ENCODE data around the gene LRRIQ4. TPM values are rescaled to one million over a fixed set of nuclear protein-coding genes. Genes with fewer than 3 reads are reported as not detected.

Gene LRRIQ4
- total and polyA plus RNA-seq, 4 donors = 0.09 TPM; not detected in 3

GRCh38 chr3:169809230-169809795 lies 3.4 kb upstream of the LRRIQ4 start (continued):
- TF ChIP-seq REST (IDR thresholded peaks at IDR 0.05) (no peak), HNF4A (conservative IDR thresholded peaks at IDR 0.05) (no peak), JUND (IDR thresholded peaks at IDR 0.05) (no peak), EGR1 (IDR thresholded peaks at IDR 0.05; ENCODE audit: low read depth in 2 of 2) (no peak)

- no peak overlapping the region for H3K9ac ChIP-seq (ENCODE audit: low read depth in 1 of 2, low read length in 2 of 2)
- H3K9me3 ChIP-seq (ENCODE audit: control insufficient read depth in 4 of 4, low read length in 3 of 4) = peaks cover 0 to 9% (median 0%) of the 10 kb centered on the region in 4 donors
- peak overlapping the region in 2 of 3 donors; percentile 40 to 55 for H3K4me3 ChIP-seq (ENCODE audit: low read depth in 1 of 3, low read length in 3 of 3)
- no peaks in the 10 kb centered on the region for H3K36me3 ChIP-seq (ENCODE audit: control insufficient read depth in 4 of 4, insufficient read depth in 3 of 4, low read depth in 1 of 4, low read length in 3 of 4)
- TF ChIP-seq YY1 (IDR thresholded peaks at IDR 0.05) (peak; percentile 18), EGR1 (IDR thresholded peaks at IDR 0.05; ENCODE audit: low read depth in 2 of 2) (no peak)
- DNase-seq (ENCODE audit: low spot score) = peak; percentile 38
- WGBS = 12% methylated on average over 29 of the region's 29 CpGs
- H3K27me3 ChIP-seq (ENCODE audit: control insufficient read depth in 4 of 4, insufficient read depth in 4 of 4, low read length in 3 of 4) = no peaks in the 10 kb centered on the region
- peaks cover 4 to 23% (median 17%) of the 10 kb centered on the region in 4 donors for H3K4me1 ChIP-seq (ENCODE audit: control insufficient read depth in 4 of 4, insufficient read depth in 4 of 4, low read length in 3 of 4)
- H3K27ac ChIP-seq (ENCODE audit: low read depth in 1 of 2, low read length in 2 of 2) = peak overlapping the region in 1 of 2 donors; percentile 50
These were observed 889 bp upstream of the LRRIQ4 start for GRCh38 chr3:169811631-169812331.

- DNase-seq (ENCODE audit: low spot score) = no peak
- Histone ChIP-seq H3K9ac (ENCODE audit: low read depth in 1 of 2, low read length in 2 of 2) (no peak overlapping the region), H3K9me3 (ENCODE audit: control insufficient read depth in 4 of 4, low read length in 3 of 4) (peaks cover 0 to 9% (median 0%) of the 10 kb centered on the region in 4 donors), H3K4me1 (ENCODE audit: control insufficient read depth in 4 of 4, insufficient read depth in 4 of 4, low read length in 3 of 4) (peaks cover 4 to 23% (median 17%) of the 10 kb centered on the region in 4 donors), H3K27ac (ENCODE audit: low read depth in 1 of 2, low read length in 2 of 2) (no peak overlapping the region), H3K36me3 (ENCODE audit: control insufficient read depth in 4 of 4, insufficient read depth in 3 of 4, low read depth in 1 of 4, low read length in 3 of 4) (no peaks in the 10 kb centered on the region), H3K27me3 (ENCODE audit: control insufficient read depth in 4 of 4, insufficient read depth in 4 of 4, low read length in 3 of 4) (no peaks in the 10 kb centered on the region), H3K4me3 (ENCODE audit: low read depth in 1 of 3, low read length in 3 of 3) (peak overlapping the region; percentile 40 to 55 (median 50))
- TF ChIP-seq HNF4A (conservative IDR thresholded peaks at IDR 0.05) (no peak), REST (IDR thresholded peaks at IDR 0.05) (no peak), RAD21 (IDR thresholded peaks at IDR 0.05) (no peak), EGR1 (IDR thresholded peaks at IDR 0.05; ENCODE audit: low read depth in 2 of 2) (no peak), TAF1 (conservative IDR thresholded peaks at IDR 0.05) (no peak), HNF4G (IDR thresholded peaks at IDR 0.05) (no peak), RXRA (IDR thresholded peaks at IDR 0.05) (no peak)
- TF ChIP-seq, protein P1, sequence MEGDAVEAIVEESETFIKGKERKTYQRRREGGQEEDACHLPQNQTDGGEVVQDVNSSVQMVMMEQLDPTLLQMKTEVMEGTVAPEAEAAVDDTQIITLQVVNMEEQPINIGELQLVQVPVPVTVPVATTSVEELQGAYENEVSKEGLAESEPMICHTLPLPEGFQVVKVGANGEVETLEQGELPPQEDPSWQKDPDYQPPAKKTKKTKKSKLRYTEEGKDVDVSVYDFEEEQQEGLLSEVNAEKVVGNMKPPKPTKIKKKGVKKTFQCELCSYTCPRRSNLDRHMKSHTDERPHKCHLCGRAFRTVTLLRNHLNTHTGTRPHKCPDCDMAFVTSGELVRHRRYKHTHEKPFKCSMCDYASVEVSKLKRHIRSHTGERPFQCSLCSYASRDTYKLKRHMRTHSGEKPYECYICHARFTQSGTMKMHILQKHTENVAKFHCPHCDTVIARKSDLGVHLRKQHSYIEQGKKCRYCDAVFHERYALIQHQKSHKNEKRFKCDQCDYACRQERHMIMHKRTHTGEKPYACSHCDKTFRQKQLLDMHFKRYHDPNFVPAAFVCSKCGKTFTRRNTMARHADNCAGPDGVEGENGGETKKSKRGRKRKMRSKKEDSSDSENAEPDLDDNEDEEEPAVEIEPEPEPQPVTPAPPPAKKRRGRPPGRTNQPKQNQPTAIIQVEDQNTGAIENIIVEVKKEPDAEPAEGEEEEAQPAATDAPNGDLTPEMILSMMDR (IDR thresholded peaks at IDR 0.05; ENCODE audit: low read depth, low read length, missing input control) = no peak
- 47% methylated on average over 8 of the region's 8 CpGs for WGBS
These were observed 608 bp downstream of the LRRIQ4 start for GRCh38 chr3:169813278-169813677.

All from liver (tissue), 9 donors.